ENCODE results near the gene MAP4K4. TPM values are rescaled to one million over a fixed set of nuclear protein-coding genes. Genes with fewer than 3 reads are reported as not detected.

The MAP4K4 gene
- total RNA-seq, 1 donor from 2014 or later: 427 TPM

- DNase-seq (ENCODE audit: low spot score): no peak
- Mint-ChIP-seq H3K4me1 (ENCODE audit: unreplicated experiment) (peaks cover 36% of the 10 kb centered on the region), H3K36me3 (ENCODE audit: low read depth, unreplicated experiment) (peaks cover 18% of the 10 kb centered on the region), H3K4me3 (ENCODE audit: unreplicated experiment) (no peak overlapping the region), H3K9me3 (ENCODE audit: unreplicated experiment) (no peaks in the 10 kb centered on the region), H3K27me3 (ENCODE audit: unreplicated experiment) (peaks cover 6% of the 10 kb centered on the region), H3K27ac (ENCODE audit: unreplicated experiment) (no peak overlapping the region)
- TF ChIP-seq, protein P1, sequence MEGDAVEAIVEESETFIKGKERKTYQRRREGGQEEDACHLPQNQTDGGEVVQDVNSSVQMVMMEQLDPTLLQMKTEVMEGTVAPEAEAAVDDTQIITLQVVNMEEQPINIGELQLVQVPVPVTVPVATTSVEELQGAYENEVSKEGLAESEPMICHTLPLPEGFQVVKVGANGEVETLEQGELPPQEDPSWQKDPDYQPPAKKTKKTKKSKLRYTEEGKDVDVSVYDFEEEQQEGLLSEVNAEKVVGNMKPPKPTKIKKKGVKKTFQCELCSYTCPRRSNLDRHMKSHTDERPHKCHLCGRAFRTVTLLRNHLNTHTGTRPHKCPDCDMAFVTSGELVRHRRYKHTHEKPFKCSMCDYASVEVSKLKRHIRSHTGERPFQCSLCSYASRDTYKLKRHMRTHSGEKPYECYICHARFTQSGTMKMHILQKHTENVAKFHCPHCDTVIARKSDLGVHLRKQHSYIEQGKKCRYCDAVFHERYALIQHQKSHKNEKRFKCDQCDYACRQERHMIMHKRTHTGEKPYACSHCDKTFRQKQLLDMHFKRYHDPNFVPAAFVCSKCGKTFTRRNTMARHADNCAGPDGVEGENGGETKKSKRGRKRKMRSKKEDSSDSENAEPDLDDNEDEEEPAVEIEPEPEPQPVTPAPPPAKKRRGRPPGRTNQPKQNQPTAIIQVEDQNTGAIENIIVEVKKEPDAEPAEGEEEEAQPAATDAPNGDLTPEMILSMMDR (IDR thresholded peaks at IDR 0.05; ENCODE audit: unreplicated experiment): no peak
Measured at GRCh38 chr2:101787097-101787496, 89.6 kb downstream of the MAP4K4 start.

DNA sequence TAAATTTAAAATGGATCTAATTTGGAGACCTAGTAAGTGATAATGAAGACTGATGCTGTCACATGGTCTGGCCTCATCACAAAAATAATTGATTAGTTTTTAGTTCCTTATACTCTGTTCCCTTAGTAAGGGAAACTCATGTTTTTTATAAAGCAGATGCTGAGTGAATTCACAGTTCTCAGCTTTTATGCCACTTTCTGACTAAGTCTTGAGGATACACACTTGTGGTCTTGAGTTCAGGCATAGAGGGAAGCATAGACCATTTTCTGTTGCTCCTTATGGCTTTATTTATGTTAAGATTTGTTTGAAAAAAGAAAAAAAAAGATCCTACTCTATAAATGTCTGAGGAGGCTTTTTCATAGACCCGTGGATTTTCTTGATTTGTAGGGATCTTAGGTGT lies 91.1 kb downstream of the MAP4K4 start:
- no peak overlapping the region for H3K27ac Mint-ChIP-seq (ENCODE audit: unreplicated experiment)
- no peak overlapping the region for H3K4me3 Mint-ChIP-seq (ENCODE audit: unreplicated experiment)
- DNase-seq (ENCODE audit: low spot score): no peak
- H3K27me3 Mint-ChIP-seq (ENCODE audit: unreplicated experiment): peaks cover 2% of the 10 kb centered on the region
- no peaks in the 10 kb centered on the region for H3K9me3 Mint-ChIP-seq (ENCODE audit: unreplicated experiment)
- peaks cover 28% of the 10 kb centered on the region for H3K4me1 Mint-ChIP-seq (ENCODE audit: unreplicated experiment)
- H3K36me3 Mint-ChIP-seq (ENCODE audit: low read depth, unreplicated experiment): peaks cover 18% of the 10 kb centered on the region
- TF ChIP-seq, protein P1 (IDR thresholded peaks at IDR 0.05; ENCODE audit: unreplicated experiment): no peak

GRCh38 chr2:101788995-101789970 lies 91.8 kb downstream of the MAP4K4 start:
- H3K27ac Mint-ChIP-seq (ENCODE audit: unreplicated experiment): no peak overlapping the region
- TF ChIP-seq, protein P1 (IDR thresholded peaks at IDR 0.05; ENCODE audit: unreplicated experiment): no peak
- no peaks in the 10 kb centered on the region for H3K9me3 Mint-ChIP-seq (ENCODE audit: unreplicated experiment)
- H3K4me1 Mint-ChIP-seq (ENCODE audit: unreplicated experiment): peaks cover 27% of the 10 kb centered on the region
- H3K27me3 Mint-ChIP-seq (ENCODE audit: unreplicated experiment): peaks cover 2% of the 10 kb centered on the region
- H3K36me3 Mint-ChIP-seq (ENCODE audit: low read depth, unreplicated experiment): peaks cover 14% of the 10 kb centered on the region
- no peak overlapping the region for H3K4me3 Mint-ChIP-seq (ENCODE audit: unreplicated experiment)
- DNase-seq (ENCODE audit: low spot score): no peak

DNA sequence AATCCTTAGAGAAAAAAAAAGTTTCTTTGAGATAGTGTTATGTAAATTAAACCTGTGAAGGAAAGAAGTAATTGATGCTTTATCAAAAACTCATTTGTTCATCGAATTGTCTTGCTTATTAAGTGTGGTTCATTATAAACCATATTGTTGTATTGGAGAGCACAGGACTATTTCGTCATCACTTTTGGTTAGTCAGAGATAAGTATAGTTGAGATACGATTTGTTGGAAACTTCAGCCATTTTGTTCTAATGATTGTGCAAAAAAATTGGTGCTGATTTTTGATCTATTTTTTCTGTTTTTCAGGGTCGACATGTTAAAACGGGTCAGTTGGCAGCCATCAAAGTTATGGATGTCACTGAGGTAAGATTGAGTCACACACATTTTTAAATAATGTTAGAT lies 92.9 kb downstream of the MAP4K4 start:
- DNase-seq (ENCODE audit: low spot score): no peak
- Mint-ChIP-seq H3K4me1 (ENCODE audit: unreplicated experiment) (peaks cover 29% of the 10 kb centered on the region), H3K36me3 (ENCODE audit: low read depth, unreplicated experiment) (peaks cover 16% of the 10 kb centered on the region), H3K9me3 (ENCODE audit: unreplicated experiment) (no peaks in the 10 kb centered on the region), H3K27me3 (ENCODE audit: unreplicated experiment) (peaks cover 2% of the 10 kb centered on the region), H3K27ac (ENCODE audit: unreplicated experiment) (no peak overlapping the region), H3K4me3 (ENCODE audit: unreplicated experiment) (no peak overlapping the region)
- TF ChIP-seq, protein P1 (IDR thresholded peaks at IDR 0.05; ENCODE audit: unreplicated experiment): no peak

DNA sequence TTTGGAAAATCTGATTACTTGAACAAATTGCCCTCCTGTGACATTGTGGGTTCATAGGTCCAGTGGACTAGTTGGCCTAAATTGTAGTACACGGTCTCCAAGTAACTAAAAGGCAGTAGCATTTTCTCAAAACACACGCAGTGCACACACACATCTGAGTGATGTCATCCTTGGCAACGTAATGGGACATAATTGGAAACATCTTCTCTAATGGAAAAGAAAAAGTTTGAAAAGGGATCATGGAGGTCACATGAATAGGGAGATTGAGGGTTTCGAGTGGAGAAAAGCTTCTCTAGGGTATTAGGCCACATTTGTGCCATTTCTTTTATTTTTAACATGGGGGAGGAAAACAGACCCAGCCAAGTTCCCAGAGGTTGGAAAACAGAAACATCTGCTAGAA lies 93.3 kb downstream of the MAP4K4 start:
- Mint-ChIP-seq H3K36me3 (ENCODE audit: low read depth, unreplicated experiment) (peaks cover 17% of the 10 kb centered on the region), H3K27ac (ENCODE audit: unreplicated experiment) (no peak overlapping the region), H3K27me3 (ENCODE audit: unreplicated experiment) (peaks cover 2% of the 10 kb centered on the region), H3K9me3 (ENCODE audit: unreplicated experiment) (no peaks in the 10 kb centered on the region), H3K4me3 (ENCODE audit: unreplicated experiment) (peak overlapping the region; percentile 34), H3K4me1 (ENCODE audit: unreplicated experiment) (peaks cover 34% of the 10 kb centered on the region)
- no peak for DNase-seq (ENCODE audit: low spot score)
- TF ChIP-seq, protein P1 (IDR thresholded peaks at IDR 0.05; ENCODE audit: unreplicated experiment): no peak

Data from endothelial cell (in vitro differentiated cells).